Colonic mucosa (tissue), 4 donors: ENCODE data around the gene TBX15. TPM values are rescaled to one million over a fixed set of nuclear protein-coding genes. Genes with fewer than 3 reads are reported as not detected.

Source experiments
- DNase-seq: peaks from one replicate; pipeline ENCODE4 v3.0.0-alpha.2; 2020
- H3K27ac ChIP-seq: fragments of 200-600 bp; one replicate; pipeline ENCODE4 v1.8.0; 2021
- H3K27me3 ChIP-seq: fragments of 200-600 bp; one replicate; pipeline ENCODE4 v1.8.0; 2021
- H3K36me3 ChIP-seq: fragments of 200-600 bp; one replicate; pipeline ENCODE4 v1.8.0; 2021
- H3K4me1 ChIP-seq: fragments of 200-600 bp; one replicate; pipeline ENCODE4 v1.8.0; 2021; ENCODE audit warnings: mild to moderate bottlenecking
- H3K4me3 ChIP-seq: fragments of 200-600 bp; one replicate; pipeline ENCODE4 v1.8.0; 2021
- H3K9ac ChIP-seq, 2 donors: one replicate each; pipeline ENCODE4 v1.7.0; 2013; ENCODE audit warnings: control low read depth in 2 of 2, low read depth in 2 of 2, low read length in 2 of 2
- H3K9me3 ChIP-seq: fragments of 200-600 bp; one replicate; pipeline ENCODE4 v1.8.0; 2021
- CTCF ChIP-seq: fragments of 200-600 bp; IDR thresholded peaks from one replicate; pipeline ENCODE4 v1.8.0; 2022; ENCODE audit warnings: antibody characterized with exemption, mild to moderate bottlenecking
- intact Hi-C: fragments of 100-400 bp; cut with DNase I; formaldehyde crosslinking; loops from one replicate; pipeline ENCODE4 v1.14.1; 2022
- total RNA-seq, 2 donors: library from RNA; stranded (reverse); fragmentation: NEBNext Ultra II Directional in 1 of 2; extraction: Animal tissue kit (Norgen Biotek cat#: 25700) in 1 of 2; gene quantifications; one replicate each; pipeline ENCODE4 v1.2.1, GENCODE V29; 2021
- donor health status: healthy.
- donor health status: DM: no; HTN: no; CAD: no.
- donor health status: DM: no; HTN: no; CAD: no.

The TBX15 gene
- total RNA-seq, 2 donors from 2014 or later = 0.11 TPM; not detected in 1

GRCh38 chr1:118983558-118984041 lies 4.5 kb downstream of the TBX15 start:
- peaks cover 9% of the 10 kb centered on the region for H3K4me1 ChIP-seq
- TF ChIP-seq CTCF = no peak
- H3K36me3 ChIP-seq = no peaks in the 10 kb centered on the region
- peaks cover 79% of the 10 kb centered on the region for H3K27me3 ChIP-seq
- H3K27ac ChIP-seq = no peak overlapping the region
- DNase-seq = no peak
- no peaks in the 10 kb centered on the region for H3K9me3 ChIP-seq
- no peak overlapping the region for H3K4me3 ChIP-seq
- intact Hi-C loops = no loop called here
- H3K9ac ChIP-seq = no peak overlapping the region

GRCh38 chr1:118982821-118983557 lies 5.2 kb downstream of the TBX15 start:
- no peaks in the 10 kb centered on the region for H3K36me3 ChIP-seq
- TF ChIP-seq CTCF = no peak
- intact Hi-C loops = no loop called here
- peaks cover 9% of the 10 kb centered on the region for H3K4me1 ChIP-seq
- no peaks in the 10 kb centered on the region for H3K9me3 ChIP-seq
- no peak overlapping the region for H3K9ac ChIP-seq
- H3K4me3 ChIP-seq = no peak overlapping the region
- H3K27me3 ChIP-seq = peaks cover 79% of the 10 kb centered on the region
- DNase-seq = no peak
- H3K27ac ChIP-seq = no peak overlapping the region

GRCh38 chr1:118982266-118982665 lies 5.9 kb downstream of the TBX15 start:
- H3K27ac ChIP-seq = no peak overlapping the region
- no peaks in the 10 kb centered on the region for H3K9me3 ChIP-seq
- intact Hi-C loops = no loop called here
- no peak overlapping the region for H3K9ac ChIP-seq
- no peak for DNase-seq
- no peak for TF ChIP-seq CTCF
- H3K36me3 ChIP-seq = no peaks in the 10 kb centered on the region
- peaks cover 74% of the 10 kb centered on the region for H3K27me3 ChIP-seq
- peaks cover 3% of the 10 kb centered on the region for H3K4me1 ChIP-seq
- no peak overlapping the region for H3K4me3 ChIP-seq

- Histone ChIP-seq H3K9me3 (no peaks in the 10 kb centered on the region), H3K27me3 (peaks cover 70% of the 10 kb centered on the region), H3K4me3 (no peak overlapping the region), H3K9ac (no peak overlapping the region), H3K4me1 (no peaks in the 10 kb centered on the region), H3K27ac (no peak overlapping the region), H3K36me3 (no peaks in the 10 kb centered on the region)
- intact Hi-C loops = no loop called here
- DNase-seq = no peak
- TF ChIP-seq CTCF = no peak
These were observed 6.7 kb downstream of the TBX15 start for GRCh38 chr1:118981436-118981835.

DNA sequence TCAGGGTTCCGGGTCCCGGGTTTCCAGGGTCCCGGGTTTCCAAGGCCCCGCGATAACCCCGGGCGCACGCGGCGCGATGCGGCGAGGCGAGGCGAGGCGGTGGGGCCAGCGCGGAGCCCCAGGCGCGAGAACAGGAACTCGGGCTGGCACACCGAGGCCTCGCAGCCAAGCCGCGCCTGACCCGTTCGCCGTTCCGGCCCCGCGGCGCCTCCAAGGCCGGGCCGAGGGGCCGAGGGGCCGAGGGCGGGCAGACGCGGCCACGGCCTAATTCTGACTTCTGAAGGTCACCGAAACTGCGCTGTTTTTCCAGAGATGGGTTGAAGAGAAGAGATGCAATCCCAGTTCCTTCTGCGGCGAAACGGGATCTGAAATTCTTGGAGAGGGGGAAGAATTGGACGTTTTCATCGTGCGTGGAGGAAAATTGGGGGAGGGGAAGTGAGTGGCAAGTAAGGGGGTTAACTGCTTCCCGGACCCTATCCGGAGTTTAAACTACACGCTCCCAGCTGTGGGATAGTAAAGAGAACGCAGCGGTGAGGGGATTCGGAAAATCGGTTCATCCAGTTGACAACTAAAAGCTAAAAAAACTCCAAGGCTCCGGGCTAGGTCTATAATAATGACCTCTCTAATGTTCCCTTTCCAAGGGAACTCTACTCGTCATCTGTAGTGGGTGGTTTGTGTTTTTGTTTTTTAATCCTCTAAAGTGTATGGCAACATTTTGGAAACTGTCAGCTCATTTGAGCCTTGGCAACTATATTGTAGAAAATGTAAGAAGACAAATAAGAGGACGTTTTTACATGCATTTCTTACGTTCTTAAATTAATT lies 8.2 kb downstream of the TBX15 start:
- no peak overlapping the region for H3K4me3 ChIP-seq
- H3K9ac ChIP-seq = no peak overlapping the region
- DNase-seq = no peak
- H3K27ac ChIP-seq = no peak overlapping the region
- no peaks in the 10 kb centered on the region for H3K9me3 ChIP-seq
- peaks cover 56% of the 10 kb centered on the region for H3K27me3 ChIP-seq
- H3K36me3 ChIP-seq = no peaks in the 10 kb centered on the region
- TF ChIP-seq CTCF = no peak
- H3K4me1 ChIP-seq = no peaks in the 10 kb centered on the region
- intact Hi-C loops = no loop called here
